ENCODE results near the gene ZNFX1.

DNA sequence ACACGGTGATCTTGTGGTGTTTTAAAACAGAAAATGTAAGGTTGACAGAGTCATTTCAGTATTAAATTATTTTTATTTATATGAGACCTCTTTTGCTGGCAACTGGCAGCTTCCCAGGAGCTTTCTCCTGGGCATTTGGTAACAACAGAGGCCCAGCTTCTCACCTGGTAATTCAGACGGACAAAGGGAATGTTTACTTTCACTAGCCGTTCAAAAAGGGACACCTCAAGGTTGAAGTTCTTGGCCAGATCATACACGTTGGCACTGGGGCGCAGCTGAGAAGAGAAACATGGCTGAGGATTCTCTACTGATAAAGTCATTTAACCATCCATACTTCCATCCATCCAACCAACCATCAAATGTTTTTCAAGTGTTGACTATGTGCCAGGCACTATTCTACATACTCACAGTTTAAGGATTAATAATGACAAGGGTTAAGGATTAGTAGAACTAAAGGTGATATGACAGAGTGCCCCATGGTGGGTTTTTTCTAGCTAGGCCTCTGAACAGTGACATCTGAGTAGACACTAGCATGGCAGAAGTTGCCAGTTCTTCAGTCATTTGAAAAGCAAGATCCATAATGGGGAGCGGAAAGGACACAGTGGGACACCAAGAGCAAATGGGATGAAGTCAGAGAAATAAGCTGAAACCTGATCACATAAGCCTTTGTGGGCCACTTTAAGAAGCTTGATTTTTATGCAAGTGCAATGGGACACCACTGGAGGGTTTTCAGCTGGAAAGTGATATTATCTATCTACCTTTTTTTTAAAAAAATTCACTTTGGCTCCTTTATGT is 25.1 kb downstream of the ZNFX1 start:
- TF ChIP-seq GABPA (IDR thresholded peaks at IDR 0.05; ENCODE audit: low read depth) (no peak), POLR2AphosphoS5 (IDR thresholded peaks at IDR 0.05; ENCODE audit: low read depth) (no peak), SPI1 (IDR thresholded peaks at IDR 0.05; ENCODE audit: borderline replicate concordance, low read depth) (no peak)
- TF ChIP-seq, protein P1, sequence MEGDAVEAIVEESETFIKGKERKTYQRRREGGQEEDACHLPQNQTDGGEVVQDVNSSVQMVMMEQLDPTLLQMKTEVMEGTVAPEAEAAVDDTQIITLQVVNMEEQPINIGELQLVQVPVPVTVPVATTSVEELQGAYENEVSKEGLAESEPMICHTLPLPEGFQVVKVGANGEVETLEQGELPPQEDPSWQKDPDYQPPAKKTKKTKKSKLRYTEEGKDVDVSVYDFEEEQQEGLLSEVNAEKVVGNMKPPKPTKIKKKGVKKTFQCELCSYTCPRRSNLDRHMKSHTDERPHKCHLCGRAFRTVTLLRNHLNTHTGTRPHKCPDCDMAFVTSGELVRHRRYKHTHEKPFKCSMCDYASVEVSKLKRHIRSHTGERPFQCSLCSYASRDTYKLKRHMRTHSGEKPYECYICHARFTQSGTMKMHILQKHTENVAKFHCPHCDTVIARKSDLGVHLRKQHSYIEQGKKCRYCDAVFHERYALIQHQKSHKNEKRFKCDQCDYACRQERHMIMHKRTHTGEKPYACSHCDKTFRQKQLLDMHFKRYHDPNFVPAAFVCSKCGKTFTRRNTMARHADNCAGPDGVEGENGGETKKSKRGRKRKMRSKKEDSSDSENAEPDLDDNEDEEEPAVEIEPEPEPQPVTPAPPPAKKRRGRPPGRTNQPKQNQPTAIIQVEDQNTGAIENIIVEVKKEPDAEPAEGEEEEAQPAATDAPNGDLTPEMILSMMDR (IDR thresholded peaks at IDR 0.05; ENCODE audit: insufficient read depth, low read length) = no peak
